Peyer's patch (tissue), 4 donors: ENCODE data around the gene CDK8.

Experiments
- POLR2A ChIP-seq, 2 donors: fragments of 450-650 bp; IDR thresholded peaks; one replicate each; pipeline ENCODE4 v1.5.1; 2017; ENCODE audit warnings: antibody characterized with exemption in 2 of 2, mild to moderate bottlenecking in 2 of 2, moderate library complexity in 2 of 2
- TF ChIP-seq, protein P1 (sequence below), 6 experiments: fragments of 450-650 bp in 4 of 6; fragments of 200-600 bp in 2 of 6; sonication (generic) in 1 of 6; IDR thresholded peaks; one replicate each; pipeline ENCODE4 v1.5.1; 2017 to 2019; ENCODE audit warnings: antibody characterized with exemption in 6 of 6, mild to moderate bottlenecking in 3 of 6, moderate library complexity in 1 of 6

DNA sequence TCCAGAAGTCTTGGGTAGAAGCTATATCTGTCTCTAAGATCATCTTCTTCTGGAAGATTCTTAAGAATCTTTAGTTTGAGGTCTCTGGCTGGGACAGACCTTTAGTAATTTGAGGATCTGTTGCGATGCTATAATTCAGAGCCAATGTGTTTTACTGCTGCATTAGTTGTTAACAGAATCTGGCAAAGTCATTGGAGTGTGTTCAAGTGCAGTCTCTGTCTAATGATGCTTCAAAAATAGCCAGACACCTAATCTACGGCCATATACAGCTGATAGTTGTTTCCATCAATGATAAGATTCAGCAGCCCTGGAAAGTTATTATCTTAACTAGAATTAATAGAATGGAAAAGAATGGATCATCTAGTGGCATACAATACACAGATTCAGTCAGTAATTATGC, 72.6 kb downstream of the CDK8 start:
- TF ChIP-seq, protein P1, sequence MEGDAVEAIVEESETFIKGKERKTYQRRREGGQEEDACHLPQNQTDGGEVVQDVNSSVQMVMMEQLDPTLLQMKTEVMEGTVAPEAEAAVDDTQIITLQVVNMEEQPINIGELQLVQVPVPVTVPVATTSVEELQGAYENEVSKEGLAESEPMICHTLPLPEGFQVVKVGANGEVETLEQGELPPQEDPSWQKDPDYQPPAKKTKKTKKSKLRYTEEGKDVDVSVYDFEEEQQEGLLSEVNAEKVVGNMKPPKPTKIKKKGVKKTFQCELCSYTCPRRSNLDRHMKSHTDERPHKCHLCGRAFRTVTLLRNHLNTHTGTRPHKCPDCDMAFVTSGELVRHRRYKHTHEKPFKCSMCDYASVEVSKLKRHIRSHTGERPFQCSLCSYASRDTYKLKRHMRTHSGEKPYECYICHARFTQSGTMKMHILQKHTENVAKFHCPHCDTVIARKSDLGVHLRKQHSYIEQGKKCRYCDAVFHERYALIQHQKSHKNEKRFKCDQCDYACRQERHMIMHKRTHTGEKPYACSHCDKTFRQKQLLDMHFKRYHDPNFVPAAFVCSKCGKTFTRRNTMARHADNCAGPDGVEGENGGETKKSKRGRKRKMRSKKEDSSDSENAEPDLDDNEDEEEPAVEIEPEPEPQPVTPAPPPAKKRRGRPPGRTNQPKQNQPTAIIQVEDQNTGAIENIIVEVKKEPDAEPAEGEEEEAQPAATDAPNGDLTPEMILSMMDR (IDR thresholded peaks at IDR 0.05) = no peak
- no peak for TF ChIP-seq POLR2A (IDR thresholded peaks at IDR 0.05)
